ENCODE measurements around the gene GOSR2. TPM values are rescaled to one million over a fixed set of nuclear protein-coding genes. Genes with fewer than 3 reads are reported as not detected.

GOSR2 gene
- total RNA-seq, 3 donors from 2014 or later (not counting 1 experiment from before 2014, with no cell fraction given) = 55.7 to 66.7 (median 59.1) TPM

DNA sequence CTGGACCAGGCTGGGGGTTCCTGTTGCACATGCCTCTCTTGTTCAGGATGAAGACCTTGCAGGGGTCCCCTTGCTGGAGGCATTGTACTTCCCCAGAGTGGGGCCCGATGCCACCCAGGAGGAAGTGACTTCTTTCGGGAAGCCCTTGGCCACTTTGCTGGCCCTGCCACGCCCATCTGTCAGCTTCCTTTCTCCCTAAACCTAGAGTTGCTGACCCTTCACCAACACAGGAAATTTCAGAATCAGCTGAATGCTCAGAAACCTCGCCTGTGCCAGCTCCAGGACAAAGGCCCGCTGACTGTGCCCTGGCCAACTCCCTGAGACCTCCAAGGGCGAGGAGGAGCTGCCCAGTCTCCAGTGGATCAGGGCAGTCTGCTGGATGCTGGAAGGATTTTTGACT, 44.9 kb upstream of the GOSR2 start:
- no peak overlapping the region for H3K27ac Mint-ChIP-seq
- 53% methylated on average over 6 of the region's 6 CpGs for WGBS (ENCODE audit: insufficient coverage)
- no peak overlapping the region for H3K27ac ChIP-seq (ENCODE audit: low read length)
- intact Hi-C loops (cut with micrococcal nuclease) = no loop called here
- peaks cover 0 to 5% of the 10 kb centered on the region in 2 donors for H3K27me3 Mint-ChIP-seq (ENCODE audit: low read depth in 2 of 2)
- DNase-seq (no peak), ATAC-seq (no peak)
- no peaks in the 10 kb centered on the region for H3K9me3 Mint-ChIP-seq
- no peaks in the 10 kb centered on the region for H3K36me3 Mint-ChIP-seq
- TF ChIP-seq, protein P1, sequence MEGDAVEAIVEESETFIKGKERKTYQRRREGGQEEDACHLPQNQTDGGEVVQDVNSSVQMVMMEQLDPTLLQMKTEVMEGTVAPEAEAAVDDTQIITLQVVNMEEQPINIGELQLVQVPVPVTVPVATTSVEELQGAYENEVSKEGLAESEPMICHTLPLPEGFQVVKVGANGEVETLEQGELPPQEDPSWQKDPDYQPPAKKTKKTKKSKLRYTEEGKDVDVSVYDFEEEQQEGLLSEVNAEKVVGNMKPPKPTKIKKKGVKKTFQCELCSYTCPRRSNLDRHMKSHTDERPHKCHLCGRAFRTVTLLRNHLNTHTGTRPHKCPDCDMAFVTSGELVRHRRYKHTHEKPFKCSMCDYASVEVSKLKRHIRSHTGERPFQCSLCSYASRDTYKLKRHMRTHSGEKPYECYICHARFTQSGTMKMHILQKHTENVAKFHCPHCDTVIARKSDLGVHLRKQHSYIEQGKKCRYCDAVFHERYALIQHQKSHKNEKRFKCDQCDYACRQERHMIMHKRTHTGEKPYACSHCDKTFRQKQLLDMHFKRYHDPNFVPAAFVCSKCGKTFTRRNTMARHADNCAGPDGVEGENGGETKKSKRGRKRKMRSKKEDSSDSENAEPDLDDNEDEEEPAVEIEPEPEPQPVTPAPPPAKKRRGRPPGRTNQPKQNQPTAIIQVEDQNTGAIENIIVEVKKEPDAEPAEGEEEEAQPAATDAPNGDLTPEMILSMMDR (IDR thresholded peaks at IDR 0.05) = no peak
- H3K4me1 ChIP-seq (ENCODE audit: control insufficient read depth, insufficient read depth, low read length) = peaks cover 6% of the 10 kb centered on the region
- no peak overlapping the region for H3K4me3 ChIP-seq (ENCODE audit: low read length)
- H3K36me3 ChIP-seq (ENCODE audit: control insufficient read depth, insufficient read depth, low read length) = no peaks in the 10 kb centered on the region
- H3K9me3 ChIP-seq (ENCODE audit: control insufficient read depth, insufficient read depth, low read length) = no peaks in the 10 kb centered on the region
- H3K4me3 Mint-ChIP-seq = no peak overlapping the region
- H3K27me3 ChIP-seq (ENCODE audit: control insufficient read depth, insufficient read depth, low read length) = no peaks in the 10 kb centered on the region
- no peaks in the 10 kb centered on the region for H3K4me1 Mint-ChIP-seq

- Mint-ChIP-seq H3K27ac (no peak overlapping the region), H3K27me3 (ENCODE audit: low read depth in 2 of 2) (peaks cover 0 to 3% of the 10 kb centered on the region in 2 donors), H3K36me3 (no peaks in the 10 kb centered on the region), H3K4me1 (no peaks in the 10 kb centered on the region), H3K9me3 (no peaks in the 10 kb centered on the region), H3K4me3 (no peak overlapping the region)
- H3K4me1 ChIP-seq (ENCODE audit: control insufficient read depth, insufficient read depth, low read length) = peaks cover 6% of the 10 kb centered on the region
- H3K9me3 ChIP-seq (ENCODE audit: control insufficient read depth, insufficient read depth, low read length) = no peaks in the 10 kb centered on the region
- intact Hi-C loops (cut with micrococcal nuclease) = no loop called here
- no peak overlapping the region for H3K27ac ChIP-seq (ENCODE audit: low read length)
- 81% methylated on average over 6 of the region's 7 CpGs for WGBS (ENCODE audit: insufficient coverage)
- no peak overlapping the region for H3K4me3 ChIP-seq (ENCODE audit: low read length)
- ATAC-seq = no peak
- TF ChIP-seq, protein P1 (IDR thresholded peaks at IDR 0.05) = no peak
- DNase-seq = no peak
- no peaks in the 10 kb centered on the region for H3K27me3 ChIP-seq (ENCODE audit: control insufficient read depth, insufficient read depth, low read length)
- H3K36me3 ChIP-seq (ENCODE audit: control insufficient read depth, insufficient read depth, low read length) = no peaks in the 10 kb centered on the region
These were observed 43.9 kb upstream of the GOSR2 start for GRCh38 chr17:46879101-46879500.

- Mint-ChIP-seq H3K36me3 (no peaks in the 10 kb centered on the region), H3K27me3 (ENCODE audit: low read depth in 2 of 2) (peaks cover 0 to 12% of the 10 kb centered on the region in 2 donors), H3K4me1 (no peaks in the 10 kb centered on the region), H3K9me3 (no peaks in the 10 kb centered on the region), H3K27ac (no peak overlapping the region), H3K4me3 (no peak overlapping the region)
- ATAC-seq (no peak), DNase-seq (no peak)
- 76% methylated on average over 5 of the region's 5 CpGs for WGBS (ENCODE audit: insufficient coverage)
- no peaks in the 10 kb centered on the region for H3K36me3 ChIP-seq (ENCODE audit: control insufficient read depth, insufficient read depth, low read length)
- H3K9me3 ChIP-seq (ENCODE audit: control insufficient read depth, insufficient read depth, low read length) = no peaks in the 10 kb centered on the region
- no peak overlapping the region for H3K27ac ChIP-seq (ENCODE audit: low read length)
- H3K4me1 ChIP-seq (ENCODE audit: control insufficient read depth, insufficient read depth, low read length) = peaks cover 6% of the 10 kb centered on the region
- intact Hi-C loops (cut with micrococcal nuclease) = no loop called here
- TF ChIP-seq, protein P1 (IDR thresholded peaks at IDR 0.05) = no peak
- H3K4me3 ChIP-seq (ENCODE audit: low read length) = no peak overlapping the region
- H3K27me3 ChIP-seq (ENCODE audit: control insufficient read depth, insufficient read depth, low read length) = no peaks in the 10 kb centered on the region
These were observed 41.9 kb upstream of the GOSR2 start for GRCh38 chr17:46881015-46881414.

- Mint-ChIP-seq H3K4me3 (no peak overlapping the region), H3K27ac (no peak overlapping the region), H3K36me3 (no peaks in the 10 kb centered on the region), H3K4me1 (no peaks in the 10 kb centered on the region), H3K27me3 (ENCODE audit: low read depth in 2 of 2) (peaks cover 0 to 13% of the 10 kb centered on the region in 2 donors), H3K9me3 (no peaks in the 10 kb centered on the region)
- no peak overlapping the region for H3K4me3 ChIP-seq (ENCODE audit: low read length)
- H3K27me3 ChIP-seq (ENCODE audit: control insufficient read depth, insufficient read depth, low read length) = no peaks in the 10 kb centered on the region
- ATAC-seq (no peak), DNase-seq (no peak)
- 91% methylated on average over 8 of the region's 8 CpGs for WGBS (ENCODE audit: insufficient coverage)
- no peaks in the 10 kb centered on the region for H3K9me3 ChIP-seq (ENCODE audit: control insufficient read depth, insufficient read depth, low read length)
- H3K36me3 ChIP-seq (ENCODE audit: control insufficient read depth, insufficient read depth, low read length) = no peaks in the 10 kb centered on the region
- TF ChIP-seq, protein P1 (IDR thresholded peaks at IDR 0.05) = no peak
- intact Hi-C loops (cut with micrococcal nuclease) = no loop called here
- H3K27ac ChIP-seq (ENCODE audit: low read length) = no peak overlapping the region
- H3K4me1 ChIP-seq (ENCODE audit: control insufficient read depth, insufficient read depth, low read length) = peaks cover 6% of the 10 kb centered on the region
These were observed 40.3 kb upstream of the GOSR2 start for GRCh38 chr17:46882666-46883065.

Data from natural killer cell (primary cell).